ENCODE data around the gene RRBP1.
"Not testable (repeated sequence)": the region's sequence is repeated elsewhere in the genome, so short reads cannot be mapped to it uniquely, and the experiment has no call there.

The RRBP1 gene

DNA sequence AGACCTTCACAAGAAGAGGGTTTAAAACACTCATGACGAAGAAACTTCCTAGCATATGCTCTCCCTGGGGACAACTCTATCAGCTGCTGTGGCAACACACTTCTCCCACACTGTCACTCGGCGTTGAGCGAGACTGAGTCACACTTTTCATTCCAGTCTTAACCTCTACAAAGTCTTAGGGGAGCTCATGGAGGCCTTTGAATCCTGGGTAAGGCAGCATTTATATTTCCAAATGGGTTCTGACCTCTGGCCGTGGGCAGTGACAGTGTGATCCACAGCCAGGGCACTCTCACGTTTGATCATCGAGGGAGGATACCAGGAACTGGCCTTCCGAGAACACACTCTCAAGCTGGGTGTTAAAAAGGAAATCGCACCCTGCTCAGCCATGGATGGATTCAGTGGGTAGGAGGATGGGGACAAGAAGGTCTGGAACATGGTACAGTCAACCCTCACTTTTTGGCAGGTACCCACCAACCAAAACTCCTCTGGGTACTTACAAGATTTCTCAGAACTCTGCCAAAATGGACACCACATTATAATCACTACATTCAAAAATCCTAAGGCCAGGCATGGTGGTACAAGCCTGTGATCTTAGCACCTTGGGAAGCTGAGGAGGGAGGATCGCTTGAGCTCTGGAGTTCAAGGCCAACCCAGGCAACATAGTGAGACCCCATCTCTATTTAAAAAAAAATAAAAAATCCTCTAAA, 19.6 kb downstream of the RRBP1 start:
- no peak for DNase-seq

- DNase-seq = no peak
Observed at GRCh38 chr20:17661121-17661744, 20.8 kb downstream of the RRBP1 start.

- no peak for DNase-seq
Observed at GRCh38 chr20:17660667-17661066, 21.4 kb downstream of the RRBP1 start.

GRCh38 chr20:17659801-17660200, 22.2 kb downstream of the RRBP1 start:
- DNase-seq = no peak

DNA sequence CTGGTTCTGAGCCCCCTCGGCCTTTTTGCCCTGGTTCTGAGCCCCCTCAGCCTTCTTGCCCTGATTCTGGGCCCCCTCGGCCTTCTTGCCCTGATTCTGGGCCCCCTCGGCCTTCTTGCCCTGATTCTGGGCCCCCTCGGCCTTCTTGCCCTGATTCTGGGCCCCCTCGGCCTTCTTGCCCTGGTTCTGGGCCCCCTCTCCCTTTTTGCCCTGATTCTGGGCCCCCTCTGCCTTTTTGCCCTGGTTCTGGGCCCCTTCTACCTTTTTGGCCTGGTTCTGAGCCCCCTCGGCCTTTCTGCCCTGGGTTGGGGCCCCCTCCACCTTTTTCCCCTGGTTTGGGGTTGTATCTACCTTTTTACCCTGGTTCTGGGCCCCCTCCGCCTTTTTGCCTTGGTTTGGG, 22.7 kb downstream of the RRBP1 start:
- not testable (repeated sequence) for DNase-seq

DNA sequence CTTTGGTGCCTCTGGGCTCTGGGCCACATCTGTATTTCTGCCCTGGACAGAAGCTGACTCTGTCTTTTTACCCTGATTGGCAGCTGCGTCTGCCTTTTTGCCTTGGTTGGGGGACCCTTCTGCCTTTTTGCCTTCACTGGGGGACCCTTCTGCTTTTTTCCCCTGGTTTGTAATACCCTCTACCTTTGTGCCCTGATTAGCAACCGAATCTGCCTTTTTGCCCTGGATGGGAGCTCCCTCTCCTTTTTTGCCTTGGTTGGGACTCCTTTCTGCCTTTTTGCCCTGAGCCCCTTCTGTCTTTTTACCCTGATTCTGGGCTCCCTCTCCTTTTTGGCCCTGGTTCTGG, 23.4 kb downstream of the RRBP1 start:
- no peak for DNase-seq

DNA sequence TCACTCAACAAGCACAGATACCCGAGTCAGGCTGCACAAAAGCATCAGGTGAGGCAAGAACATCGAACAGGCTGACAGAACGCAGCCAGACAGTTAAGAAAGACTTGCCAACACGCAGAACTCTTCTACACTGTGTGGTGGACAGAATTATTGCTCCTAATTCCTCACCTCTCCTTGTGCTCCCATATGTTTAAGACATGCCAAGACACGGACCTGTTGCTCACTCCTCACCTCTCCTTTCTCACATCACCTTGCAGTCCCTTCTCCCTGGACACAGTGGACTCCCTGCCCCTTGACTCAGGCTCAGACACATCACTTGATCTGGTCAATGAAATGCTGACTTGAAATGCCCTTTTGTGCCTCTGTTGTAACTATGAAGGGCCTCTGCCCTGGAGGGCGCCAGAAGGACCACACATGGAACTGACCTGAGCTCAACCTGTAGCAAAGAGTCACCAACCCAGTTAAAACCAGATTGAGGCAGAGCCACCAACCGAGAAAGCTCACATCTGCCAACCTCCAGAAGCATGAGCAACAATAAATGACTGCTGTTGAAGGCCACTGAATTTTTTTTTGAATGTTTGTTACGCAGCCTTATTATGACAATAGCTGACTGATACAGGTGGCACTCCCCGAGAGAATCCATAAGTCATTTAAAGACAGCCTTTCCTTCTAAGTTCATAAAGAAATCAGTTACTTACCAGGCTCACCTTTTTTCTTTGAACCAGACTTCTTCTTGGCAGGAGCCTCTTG, 24.0 kb downstream of the RRBP1 start:
- DNase-seq = no peak

DNA sequence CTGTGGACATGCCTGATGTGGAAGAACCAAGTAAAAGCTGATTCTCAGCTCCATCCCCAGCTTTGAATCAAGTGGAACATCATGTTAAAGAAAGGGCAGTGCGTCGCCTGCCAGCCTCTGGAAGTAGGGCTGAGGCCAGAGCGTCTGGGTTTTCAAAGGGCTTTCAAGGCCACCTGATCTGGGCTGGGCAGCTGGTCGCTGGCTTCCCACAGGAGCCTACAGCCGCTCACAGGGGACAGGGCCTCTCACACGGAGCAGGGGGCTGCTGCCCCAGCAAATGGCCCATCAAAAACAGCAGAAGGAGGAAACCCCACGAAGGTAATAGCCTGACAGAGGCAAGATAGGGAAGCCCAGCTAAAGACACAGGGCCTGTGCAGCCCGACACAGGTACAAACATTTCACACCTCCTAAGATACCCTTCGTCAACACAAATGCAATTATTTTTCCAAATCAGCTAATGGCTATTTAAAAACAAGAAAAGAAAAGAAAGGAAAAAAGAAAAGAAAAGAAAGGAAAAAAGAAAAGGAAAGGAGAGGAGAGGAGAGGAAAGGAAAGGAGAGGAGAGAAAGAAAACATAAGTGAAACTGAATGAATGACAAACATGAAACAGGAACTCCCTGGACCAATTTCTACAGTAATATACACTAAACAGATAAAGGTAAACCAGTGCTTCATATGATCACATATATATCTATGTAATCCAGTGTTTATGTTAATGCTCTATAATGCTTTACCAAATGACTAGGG, 24.8 kb downstream of the RRBP1 start:
- no peak for DNase-seq

DNA sequence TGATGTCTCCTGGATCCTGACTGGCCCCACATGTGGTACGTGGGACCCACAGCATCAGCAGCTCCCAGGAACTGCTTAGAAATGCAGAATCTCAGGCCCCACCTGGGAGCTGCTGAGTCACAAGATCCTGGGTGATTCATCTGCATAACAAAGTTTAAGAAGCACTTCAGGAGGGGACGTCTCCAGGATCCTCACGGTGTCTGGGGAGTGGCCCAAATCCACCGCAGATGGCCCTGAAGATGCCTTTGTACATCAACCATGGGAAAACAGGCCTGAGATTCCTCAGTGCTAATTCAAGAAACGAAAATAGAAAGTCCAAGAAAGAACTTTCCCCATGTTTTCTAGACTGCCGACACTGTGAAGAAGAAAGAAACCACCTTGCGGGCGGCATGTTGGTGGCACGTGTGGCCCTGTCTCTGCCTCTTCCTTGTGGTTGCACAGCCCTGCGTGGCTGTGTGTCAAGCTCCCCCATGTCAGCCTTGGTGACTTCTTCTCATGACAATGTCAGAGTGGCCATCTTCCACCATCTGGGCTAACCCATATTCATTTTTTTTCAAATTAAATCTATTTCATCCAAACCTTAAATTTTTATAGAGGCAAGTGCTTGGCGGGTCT, 26.1 kb downstream of the RRBP1 start:
- no peak for DNase-seq

- no peak for DNase-seq
Observed at GRCh38 chr20:17655286-17655651, 26.8 kb downstream of the RRBP1 start.

GRCh38 chr20:17654649-17655285, 27.3 kb downstream of the RRBP1 start:
- no peak for DNase-seq

- no peak for DNase-seq
Observed at GRCh38 chr20:17653835-17654648, 28.0 kb downstream of the RRBP1 start.

- DNase-seq = no peak
Observed at GRCh38 chr20:17652411-17652810, 29.6 kb downstream of the RRBP1 start.

DNA sequence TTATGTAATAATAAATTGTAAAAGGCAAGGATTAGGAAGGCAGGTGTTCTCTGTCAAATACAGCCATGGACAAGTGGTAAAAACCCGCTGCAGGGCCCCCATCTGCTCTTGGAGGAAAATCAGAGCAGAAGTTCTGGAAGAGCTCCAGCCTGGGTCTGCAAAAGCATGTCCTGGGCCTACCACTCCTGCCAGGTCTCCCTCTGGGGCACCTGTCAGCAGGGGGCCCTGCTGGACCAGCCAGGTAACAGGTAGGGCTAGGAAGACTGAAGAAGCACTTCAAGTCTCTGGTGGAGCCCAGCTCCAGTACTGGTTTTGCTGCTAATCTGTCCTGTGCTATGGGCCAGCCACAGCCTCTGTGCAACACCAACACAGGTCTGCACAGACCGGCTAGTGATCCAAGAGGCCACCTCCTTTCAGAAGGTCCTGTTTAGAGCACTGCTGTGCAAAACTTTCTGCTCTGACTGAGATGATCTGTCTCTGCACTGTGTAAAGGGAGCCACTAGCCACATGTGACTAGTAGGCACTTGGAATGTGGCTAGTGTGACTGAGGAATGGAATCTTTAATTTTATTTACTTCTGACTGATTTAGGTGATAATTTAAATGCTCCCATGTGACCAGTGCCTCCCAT, 30.2 kb downstream of the RRBP1 start:
- DNase-seq = no peak

GRCh38 chr20:17651129-17651759, 30.8 kb downstream of the RRBP1 start:
- no peak for DNase-seq

GRCh38 chr20:17650301-17651128, 31.5 kb downstream of the RRBP1 start:
- DNase-seq = no peak

DNA sequence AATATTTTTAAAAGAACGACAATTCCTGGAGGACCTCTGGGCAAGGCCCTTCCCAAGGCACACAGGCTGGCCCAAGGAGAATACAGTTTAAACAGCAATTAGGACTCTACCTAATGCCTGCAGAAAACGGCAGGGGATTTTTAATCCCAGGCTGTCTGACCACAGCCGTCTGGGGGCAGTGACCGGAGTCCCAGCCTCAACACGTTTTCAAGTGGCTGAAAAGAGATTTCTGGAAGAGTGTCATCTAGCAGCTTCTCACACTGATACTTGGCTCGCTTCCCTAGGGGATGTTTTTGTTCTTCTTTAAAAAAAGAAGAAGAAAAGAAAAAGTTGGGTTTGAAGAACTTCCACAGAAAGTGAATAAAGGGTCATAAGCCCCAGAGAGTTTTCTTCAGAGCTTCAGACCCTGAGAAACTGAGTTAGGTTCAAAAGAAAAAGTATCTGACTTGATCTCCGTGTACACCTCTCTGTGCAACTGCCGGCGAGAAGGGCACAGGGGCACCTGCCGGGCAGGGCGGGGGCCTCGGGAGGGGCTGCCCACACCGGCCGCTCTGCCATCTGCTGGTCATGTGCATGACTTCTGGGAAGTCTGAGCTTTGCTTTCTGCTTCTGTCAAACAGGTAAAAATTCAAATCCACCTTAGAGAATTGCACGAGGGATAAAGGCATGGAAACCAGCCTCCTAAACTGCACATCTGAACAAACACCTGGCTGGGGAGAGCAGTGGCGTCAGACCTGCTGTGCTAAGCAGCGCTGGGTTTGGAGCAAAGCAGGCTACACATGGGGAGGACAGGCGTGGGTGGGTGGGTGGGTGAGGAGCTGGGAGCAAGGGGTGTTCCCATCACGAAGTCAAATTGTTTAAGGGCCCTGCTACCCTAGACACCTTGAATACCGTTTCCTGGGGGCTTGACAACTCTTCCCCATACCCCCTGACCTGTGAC, 33.0 kb downstream of the RRBP1 start:
- no peak for DNase-seq

DNA sequence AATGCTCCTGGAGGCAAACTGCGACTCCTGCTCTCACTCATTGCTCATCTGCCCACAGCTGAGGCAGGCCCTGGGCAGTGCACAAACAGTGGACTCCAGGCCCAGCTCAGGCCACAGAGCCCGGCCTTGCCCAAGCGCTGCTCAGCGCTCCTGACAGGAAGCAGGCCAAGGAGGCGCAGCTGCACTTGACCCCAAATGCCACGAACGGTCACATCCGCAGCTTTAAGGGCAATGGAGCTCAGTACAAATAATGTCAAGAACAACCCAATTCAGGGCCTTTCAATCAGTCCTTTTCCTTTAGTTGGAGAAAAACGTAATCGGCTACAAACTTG, 33.8 kb downstream of the RRBP1 start:
- DNase-seq = no peak

All from hippocampal formation (tissue), 2 donors.